NCI-H345 treated with DMSO at 0.1 percent for 48 hours (cell line): Measurements from ENCODE around the gene KIF1A.
A peak's percentile ranks its signal among the peaks of the same experiment; 100 is the strongest.

Experiments
- DNase-seq: peaks from one replicate; lab custom pipeline; 2025; ENCODE audit not compliant: unreplicated experiment; lab: John Stamatoyannopoulos, UW

Gene KIF1A

GRCh38 chr2:240819858-240820606 lies at the start of gene KIF1A:
TSS of gene KIF1A (minus strand) at chr2:240820219. CDS start at chr2:240797752, 22,467 bp downstream.
- DNase-seq = peak; percentile 81

- no peak for DNase-seq
Observed at GRCh38 chr2:240869109-240869955, 49.3 kb upstream of the KIF1A start.

- DNase-seq = no peak
Observed at GRCh38 chr2:240868286-240869108, 48.5 kb upstream of the KIF1A start, which contains the start of gene AGXT. TSS of gene AGXT (plus strand) at chr2:240868824. CDS start at chr2:240868866, 42 bp downstream.

GRCh38 chr2:240865391-240865790 lies 45.4 kb upstream of the KIF1A start:
- DNase-seq = no peak

- DNase-seq = no peak
Observed at GRCh38 chr2:240864475-240864874, 44.5 kb upstream of the KIF1A start.

- DNase-seq = no peak
Observed at GRCh38 chr2:240861547-240861946, 41.5 kb upstream of the KIF1A start.

GRCh38 chr2:240858871-240859270 lies 38.9 kb upstream of the KIF1A start:
- DNase-seq = no peak

- no peak for DNase-seq
Observed at GRCh38 chr2:240858321-240858720, 38.3 kb upstream of the KIF1A start.

GRCh38 chr2:240857039-240858008 lies 37.3 kb upstream of the KIF1A start:
- no peak for DNase-seq

GRCh38 chr2:240856151-240856980 lies 36.3 kb upstream of the KIF1A start:
- DNase-seq = no peak

- no peak for DNase-seq
Observed at GRCh38 chr2:240855670-240856069, 35.7 kb upstream of the KIF1A start.

- DNase-seq = no peak
Observed at GRCh38 chr2:240852671-240853314, 32.8 kb upstream of the KIF1A start.

- DNase-seq = peak; percentile 50
Observed at GRCh38 chr2:240851078-240851991, 31.3 kb upstream of the KIF1A start.

- no peak for DNase-seq
Observed at GRCh38 chr2:240850756-240851077, 30.7 kb upstream of the KIF1A start.

- no peak for DNase-seq
Observed at GRCh38 chr2:240850026-240850425, 30.0 kb upstream of the KIF1A start.

- no peak for DNase-seq
Observed at GRCh38 chr2:240848900-240849680, 29.1 kb upstream of the KIF1A start.

GRCh38 chr2:240847817-240848216 lies 27.8 kb upstream of the KIF1A start:
- DNase-seq = no peak
